GM21360 (cell line): ENCODE measurements around the gene GLT1D1.
"Not testable (repeated sequence)": the region's sequence is repeated elsewhere in the genome, so short reads cannot be mapped to it uniquely, and the experiment has no call there.

Experiments
- ATAC-seq: cut with Tn5 transposase; IDR thresholded peaks from one replicate; pipeline ENCODE4 v1.9.1; 2021; ENCODE audit warnings: mild to moderate bottlenecking, moderate library complexity; ENCODE audit not compliant: unreplicated experiment

The GLT1D1 gene

DNA sequence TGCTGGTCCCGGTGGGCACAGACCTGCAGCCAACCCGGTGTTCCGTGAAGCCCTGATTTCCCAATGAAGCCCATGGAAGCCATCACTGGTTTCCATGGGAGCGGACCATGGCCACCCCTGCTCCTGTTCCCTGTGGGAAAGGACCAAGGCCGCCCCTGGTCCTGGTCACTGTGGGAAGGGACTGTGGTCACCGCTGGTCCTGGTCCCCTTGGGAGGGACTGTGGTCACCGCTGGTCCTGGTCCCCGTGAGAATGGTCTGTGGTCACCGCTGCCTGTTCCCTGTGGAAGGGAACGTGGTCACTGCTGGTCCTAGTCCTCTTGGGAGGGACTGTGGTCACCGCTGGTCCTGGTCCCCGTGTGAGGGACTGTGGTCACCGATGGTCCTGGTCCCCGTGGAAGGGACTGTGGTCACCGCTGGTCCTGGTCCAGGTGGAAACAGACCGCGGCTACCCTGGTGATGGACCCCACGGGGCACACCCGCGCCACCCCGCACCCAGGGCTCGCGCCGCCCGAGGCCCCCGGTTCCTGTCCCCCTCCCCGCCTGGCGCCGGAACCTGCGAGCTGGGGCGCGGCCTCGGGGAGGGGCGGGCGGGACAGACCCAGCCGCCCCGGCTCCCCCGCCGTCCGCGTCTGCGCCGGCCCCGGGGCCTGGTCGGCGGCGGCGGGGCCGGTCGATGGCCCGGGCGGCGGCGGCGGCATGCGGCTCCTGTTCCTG, at the start of gene GLT1D1:
TSS of gene GLT1D1 (plus strand) at position 594 of the 715 bp plus-strand sequence. CDS start at position 698, 104 bp downstream.
- ATAC-seq: peak; percentile 27

DNA sequence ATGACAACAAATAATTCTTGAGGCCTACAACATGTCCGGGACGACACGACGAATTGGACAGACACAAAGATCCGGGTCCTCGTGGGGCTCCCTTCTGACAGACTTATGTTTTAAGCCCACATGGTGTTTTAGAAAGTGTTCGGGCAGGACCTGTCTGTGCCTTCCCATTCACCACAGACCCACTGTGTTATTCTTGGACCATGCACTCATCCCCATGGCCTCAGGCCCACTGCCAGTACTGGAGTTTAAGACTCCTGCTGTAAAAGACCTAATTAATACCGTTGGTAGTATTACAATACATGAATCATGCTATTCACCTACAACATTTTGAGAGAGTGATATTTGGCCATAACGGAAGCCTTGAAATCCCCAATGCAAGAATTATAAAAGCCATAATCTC, 49.5 kb upstream of the GLT1D1 start:
- ATAC-seq: no peak

DNA sequence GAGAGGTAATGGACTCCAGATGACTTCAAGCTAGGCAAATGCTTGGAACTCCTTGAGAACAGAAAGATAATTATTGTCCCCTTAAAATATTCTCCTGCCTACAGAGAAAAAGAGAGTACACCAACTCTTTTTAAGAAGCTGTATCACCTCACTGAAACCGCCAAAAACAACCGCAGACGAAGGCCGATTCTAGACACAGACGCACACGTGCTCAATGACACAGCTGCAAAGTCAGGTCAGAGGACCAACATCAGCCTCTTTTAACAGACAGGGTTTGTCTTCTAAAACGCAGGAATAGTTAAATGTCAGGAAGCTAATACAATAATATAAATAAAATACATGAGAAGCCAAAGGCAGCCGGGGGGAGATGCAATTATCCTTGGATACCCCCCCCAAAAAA, 48.5 kb upstream of the GLT1D1 start:
- ATAC-seq: no peak

DNA sequence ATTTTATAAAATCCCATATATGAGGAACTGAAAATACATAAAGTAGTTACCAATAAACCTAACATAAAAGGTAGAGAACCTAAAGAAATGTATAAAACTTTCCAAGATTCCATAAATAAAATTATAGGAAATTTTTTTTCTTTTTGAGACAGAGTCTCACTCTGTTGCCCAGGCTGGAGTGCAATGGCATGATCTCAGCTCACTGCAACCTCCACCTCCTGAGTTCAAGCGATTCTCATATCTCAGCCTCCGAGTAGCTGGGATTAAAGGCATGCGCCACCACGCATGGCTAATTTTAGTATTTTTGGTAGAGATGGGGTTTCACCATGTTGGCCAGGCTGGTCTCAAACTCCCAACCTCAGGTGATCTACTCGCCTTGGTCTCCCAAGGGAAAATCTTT, 47.9 kb upstream of the GLT1D1 start:
- not testable (repeated sequence) for ATAC-seq

DNA sequence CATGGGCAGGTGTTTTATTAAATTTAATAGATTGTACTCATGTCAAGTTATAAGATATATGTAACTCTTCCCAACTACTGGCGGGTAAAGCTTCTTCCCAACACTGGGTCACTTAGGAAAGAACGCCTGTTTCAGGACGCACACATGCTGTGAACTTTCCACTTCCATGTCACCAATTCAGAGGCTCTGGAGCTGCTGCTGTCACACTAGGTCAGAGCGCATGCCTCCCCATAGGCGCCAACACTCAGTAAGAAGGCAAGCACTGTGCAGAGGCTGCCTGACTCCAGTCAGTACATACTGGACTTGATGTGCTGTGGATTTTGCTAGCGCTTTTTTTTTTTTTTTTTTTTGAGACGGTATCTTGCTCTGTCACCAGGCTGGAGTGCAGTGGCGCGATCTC, 46.7 kb upstream of the GLT1D1 start:
- ATAC-seq: no peak

DNA sequence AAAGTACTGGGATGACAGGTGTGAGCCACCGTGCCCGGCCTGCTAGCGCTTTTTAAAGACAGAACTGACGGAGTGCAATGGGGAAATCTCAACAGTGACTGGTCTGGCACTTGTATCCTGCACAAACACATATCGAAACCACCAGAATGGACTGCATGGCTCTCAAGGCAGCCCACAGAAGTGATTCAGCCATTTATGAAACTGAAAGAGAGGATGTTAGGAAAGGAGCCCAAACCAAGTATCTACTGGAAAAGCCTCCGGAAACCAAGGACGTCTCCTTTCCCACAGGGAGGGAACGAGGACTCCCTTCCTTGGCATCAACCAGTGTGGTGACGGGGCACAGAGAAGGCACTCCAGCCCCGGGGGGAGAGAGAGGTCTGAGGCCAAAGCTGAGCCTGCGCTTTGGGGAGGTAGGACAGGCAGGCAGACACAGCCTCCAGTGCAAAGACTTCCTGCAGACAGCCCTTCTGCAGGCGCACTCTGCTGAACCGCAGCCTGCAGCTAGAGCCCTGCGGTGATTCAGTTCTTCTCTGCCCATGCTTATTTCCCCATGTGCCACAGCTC, 46.0 kb upstream of the GLT1D1 start:
- no peak for ATAC-seq

DNA sequence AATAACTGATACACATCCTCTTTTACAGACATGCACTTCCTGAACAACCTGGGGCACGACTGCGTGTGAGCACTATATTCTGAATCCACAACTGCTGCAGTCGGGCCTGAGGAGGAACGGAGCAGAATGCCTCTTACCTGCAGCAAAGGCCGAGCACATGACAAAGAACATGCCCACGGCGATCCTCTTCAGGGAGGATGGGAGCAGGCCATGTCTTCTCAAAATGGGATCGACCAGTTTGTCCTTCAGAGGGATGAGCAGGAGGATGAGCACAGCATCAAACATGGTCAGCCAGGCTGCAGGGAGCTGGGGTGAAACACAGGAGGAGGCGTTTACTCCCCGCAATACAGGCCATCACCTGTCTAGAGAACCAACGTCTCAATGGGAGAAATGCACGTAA, 44.6 kb upstream of the GLT1D1 start:
- ATAC-seq: no peak

DNA sequence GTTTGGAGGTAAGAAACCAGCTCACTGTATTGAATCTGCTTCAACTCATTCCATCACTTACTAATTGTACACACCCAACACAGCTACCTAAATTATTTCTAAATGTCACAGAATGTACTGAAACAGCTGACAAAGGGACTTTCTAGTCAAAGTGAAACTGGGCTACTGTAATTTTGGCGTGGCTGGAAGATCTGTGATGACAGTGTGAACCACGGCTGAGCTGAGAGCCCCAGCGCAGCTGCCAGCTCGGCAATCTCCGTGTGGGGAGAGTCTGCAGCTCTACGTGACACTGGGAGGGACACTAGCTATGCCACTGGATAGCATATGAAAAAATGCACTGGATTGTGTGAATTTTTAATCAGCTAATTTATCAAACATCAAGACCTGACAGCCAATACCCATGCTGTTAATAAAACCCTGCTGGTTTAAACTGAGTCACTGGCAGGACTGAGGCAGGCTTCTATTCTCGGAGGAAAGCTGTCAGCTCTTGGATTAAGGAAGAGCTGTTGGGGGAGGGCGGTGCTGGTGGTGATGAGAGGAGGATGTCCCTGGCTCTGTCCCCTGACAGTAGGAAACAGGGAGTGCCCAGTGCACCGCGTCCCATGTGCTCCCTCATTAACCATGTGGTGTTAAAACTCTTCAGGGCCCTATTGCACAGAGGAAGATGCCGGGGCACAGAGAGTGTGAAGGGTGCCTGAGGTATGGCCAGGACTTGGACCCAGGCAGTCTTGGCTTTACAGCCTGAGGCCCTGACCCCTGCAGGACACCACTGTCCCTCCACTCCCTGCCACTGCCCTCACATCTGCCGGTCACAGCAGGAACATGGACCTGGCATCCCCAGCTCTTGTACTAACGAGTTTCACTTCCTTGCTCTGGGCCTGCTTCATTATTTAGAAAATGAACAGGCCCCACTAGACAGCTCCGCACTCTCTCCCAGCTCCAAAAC, 42.8 kb upstream of the GLT1D1 start:
- ATAC-seq: peak; percentile 66

DNA sequence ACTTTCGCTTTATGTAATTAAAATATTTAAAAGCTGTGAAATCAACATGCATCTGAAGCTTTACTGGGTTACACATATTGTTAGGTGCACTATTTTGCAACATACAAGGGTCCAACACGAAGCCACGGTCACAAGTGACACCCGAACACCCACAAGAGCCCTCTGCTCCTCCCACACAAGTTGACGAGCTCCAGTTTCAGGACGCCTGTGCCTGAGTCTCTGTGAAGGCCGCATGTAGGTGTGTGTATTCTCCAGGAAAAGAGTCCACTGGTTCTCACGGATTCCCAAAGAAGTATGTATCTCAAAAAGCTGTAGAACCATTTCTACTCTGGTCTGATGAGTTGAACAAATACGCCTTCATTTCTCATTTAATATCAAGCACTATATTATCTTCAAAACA, 41.5 kb upstream of the GLT1D1 start:
- peak; percentile 34 for ATAC-seq

DNA sequence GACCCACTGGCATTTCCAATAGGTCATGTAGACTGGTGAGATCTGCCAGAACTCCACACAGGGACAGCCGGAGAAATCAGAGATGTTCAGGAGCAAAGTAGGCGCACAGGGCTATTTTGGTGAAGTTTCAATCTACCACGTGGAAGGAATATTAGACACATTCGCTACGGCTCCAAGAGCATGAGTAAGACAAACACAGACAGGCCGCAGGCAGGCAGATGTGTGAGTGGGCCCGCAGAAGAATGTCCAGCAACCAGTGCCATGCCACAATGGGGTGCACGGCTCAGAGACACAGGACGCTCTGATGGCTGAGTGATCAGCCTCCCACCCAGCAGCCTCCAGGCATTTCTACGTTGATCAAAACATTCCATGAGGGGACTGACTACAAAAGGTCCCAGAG, 39.9 kb upstream of the GLT1D1 start:
- no peak for ATAC-seq

DNA sequence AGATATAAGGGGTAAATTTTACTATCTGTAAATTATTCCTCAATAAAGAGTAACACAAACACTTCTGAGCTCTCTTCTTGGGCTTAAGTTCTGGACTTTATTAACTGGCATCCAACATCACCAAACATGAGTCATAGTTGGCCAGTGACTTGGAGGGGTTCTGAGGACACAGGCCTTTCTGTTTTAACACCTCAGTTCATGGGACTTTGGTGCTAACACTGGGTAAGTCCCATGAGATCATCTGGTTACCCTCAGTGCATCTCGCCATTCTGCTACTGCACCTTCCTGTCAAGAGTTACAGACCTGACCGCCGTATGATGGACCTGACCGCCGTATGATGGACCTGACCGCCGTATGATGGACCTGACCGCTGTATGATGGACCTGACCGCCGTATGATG, 39.4 kb upstream of the GLT1D1 start:
- no peak for ATAC-seq

DNA sequence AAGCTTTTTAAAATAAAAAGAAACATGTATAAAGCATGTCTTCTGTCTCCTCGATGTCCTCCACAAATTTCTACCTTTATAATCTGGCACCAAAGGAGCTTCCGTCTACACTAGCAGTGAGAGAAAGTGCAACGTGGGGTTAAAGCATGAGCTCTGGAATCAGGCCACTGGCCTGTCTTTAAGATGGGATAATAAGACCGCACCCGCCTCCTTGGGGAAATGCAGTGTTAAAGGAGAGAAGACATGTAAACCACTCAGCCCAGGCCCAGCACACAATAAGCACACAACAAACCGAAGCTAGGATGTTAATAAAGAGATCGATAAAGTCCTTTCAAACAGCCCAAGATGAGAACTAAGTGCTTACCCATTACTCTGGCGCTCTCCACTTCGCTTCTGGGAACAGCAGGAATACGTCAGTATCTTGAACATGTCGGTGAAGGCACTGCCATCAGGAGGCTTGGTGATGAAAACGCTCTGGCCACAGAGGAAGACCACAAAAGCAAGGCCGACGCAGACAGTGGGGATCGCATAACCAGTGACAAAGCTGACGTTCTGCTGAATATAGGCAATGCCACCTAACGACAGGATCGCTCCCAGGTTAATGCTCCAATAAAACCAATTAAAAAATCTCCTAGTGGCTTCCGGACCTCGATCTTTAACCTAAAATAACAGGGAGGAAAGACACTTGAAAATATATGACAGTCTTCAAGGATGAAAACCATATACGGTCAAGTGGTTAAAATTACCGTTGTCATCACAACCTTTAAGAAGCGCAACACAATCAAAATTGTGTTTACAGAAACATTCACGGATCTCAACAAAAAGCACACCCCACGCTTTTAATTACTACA, 38.6 kb upstream of the GLT1D1 start:
- no peak for ATAC-seq

DNA sequence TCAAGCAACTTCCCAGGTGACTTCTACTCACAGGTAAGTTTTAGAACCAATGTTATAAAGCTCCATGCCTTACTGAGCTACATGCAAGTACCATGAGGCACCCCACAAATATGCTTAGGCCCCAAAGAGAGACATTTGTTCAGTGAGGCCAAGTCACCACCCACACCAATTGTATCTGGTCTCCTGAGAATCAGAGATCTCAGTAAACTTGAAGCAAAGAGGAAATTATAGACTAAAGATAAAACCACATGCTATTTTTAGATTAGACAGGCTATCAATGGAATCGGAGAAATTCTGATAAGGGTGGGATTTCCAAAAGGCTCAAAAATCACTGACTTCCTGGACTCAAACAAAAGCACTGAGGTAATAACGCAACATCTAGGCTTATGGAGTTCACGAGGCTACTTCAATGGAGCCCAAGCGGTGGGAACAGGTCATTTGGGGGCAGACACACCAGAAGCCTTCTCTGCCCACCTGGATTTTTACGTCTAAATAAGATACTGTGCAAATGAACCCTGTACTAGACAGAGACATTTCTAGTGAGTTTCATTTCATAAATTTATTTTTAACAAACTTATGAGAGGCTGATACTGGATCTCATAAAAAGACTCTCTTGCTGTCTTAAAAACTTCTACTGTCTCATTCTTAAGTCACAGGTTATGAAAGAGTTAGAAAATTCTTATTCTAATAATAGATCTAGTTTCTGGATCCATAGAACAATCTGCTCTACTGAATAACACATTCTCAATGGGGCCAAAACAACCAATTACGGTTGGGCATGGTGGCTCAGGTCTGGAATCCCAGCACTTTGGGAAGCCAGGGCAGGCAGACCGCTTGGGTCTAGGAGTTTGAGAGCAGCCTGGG, 37.3 kb upstream of the GLT1D1 start:
- no peak for ATAC-seq

DNA sequence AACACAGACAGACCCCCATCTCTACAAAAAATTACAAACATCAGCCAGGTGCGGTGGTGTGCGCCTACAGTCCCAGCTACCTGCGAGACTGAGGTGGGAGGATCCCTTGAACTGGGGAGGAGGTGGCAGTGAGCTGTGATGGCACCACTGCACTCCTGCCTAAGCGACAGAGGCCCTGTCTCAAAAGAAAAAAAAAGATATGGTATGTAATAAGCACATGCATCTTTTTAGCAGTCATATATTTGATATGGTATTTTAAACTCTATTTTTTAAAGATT, 36.7 kb upstream of the GLT1D1 start:
- ATAC-seq: no peak

DNA sequence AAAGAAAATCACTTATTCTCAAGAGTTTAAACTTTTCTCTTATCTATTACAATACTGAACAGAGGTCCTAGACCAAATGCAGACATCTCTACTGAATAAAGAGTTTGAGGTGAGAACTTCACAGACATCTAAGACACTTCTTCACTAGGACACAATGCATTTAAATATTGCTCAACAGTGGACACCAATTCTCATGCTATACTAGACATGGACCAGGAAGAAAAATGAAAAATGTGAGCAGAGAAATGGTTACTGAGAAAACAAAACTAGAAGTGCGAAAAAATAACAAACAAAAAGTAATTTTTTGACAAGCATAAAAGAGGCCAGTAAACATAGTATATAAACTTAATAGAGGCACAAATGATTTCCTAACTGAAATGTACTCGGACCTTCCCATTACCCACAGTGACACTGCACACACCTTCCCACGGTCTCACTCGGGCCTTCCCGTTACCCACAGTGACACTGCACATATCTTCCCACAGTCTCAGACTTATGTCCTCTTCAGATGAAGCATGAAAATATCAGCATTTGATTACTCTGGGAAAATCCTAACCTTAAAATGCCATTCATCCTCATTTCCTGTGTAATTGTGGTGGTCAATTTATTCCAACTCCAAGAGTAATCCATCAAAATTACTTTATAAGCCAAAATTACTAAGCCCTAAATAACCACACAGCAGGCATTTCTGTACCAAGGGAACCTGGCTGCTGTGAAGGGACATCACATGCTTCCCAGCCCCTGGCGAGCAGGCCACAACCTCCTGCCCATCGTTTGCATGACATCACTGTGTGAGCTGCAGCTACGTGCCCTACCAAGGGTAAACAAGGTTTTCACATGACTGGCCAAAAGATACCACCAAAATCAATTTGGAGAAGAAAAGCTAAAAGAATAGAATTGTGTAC, 35.9 kb upstream of the GLT1D1 start:
- peak; percentile 40 for ATAC-seq

DNA sequence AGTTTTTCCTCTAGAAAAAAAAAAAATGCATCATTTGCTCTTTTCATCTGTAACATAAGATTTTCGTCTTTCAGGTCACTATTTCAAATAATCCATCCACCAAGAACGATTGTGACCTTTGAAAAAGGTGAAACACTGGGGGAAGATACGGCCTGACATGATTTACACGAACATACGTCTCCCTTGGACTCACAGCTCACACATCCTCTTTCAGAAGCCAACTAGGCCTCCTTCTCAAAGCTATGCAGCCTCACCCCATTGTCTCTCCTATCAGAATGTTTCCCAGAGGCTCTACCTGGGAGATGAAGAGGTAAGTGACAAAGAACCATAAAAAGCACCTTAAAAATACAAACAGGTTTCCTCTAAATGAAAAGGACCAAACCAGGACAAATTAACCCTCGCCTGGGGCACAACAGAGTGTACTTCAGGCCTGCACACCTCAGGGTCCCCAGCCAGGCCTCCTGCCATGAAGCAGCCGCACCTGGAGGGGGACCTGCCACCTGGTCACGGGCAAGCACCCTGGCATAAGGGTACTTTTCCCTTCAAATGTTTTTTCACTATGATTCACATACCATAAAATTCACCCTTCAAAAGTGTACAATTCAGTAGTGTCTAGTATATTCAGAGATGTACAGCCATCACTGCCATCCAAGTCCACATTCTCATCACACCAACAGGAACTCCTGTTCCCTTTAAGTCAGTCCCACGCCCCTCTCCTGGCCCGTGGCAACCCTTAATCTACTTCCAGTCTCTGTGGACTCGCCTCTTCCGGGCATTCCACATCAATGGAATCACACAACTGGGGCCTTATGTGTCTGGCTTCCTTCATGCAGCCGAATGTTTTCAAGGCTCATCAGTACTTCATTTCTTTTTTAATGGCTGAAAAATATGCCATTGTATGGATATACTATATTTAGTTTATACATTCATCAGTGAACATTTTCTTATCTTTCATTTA, 34.9 kb upstream of the GLT1D1 start:
- peak; percentile 36 for ATAC-seq

DNA sequence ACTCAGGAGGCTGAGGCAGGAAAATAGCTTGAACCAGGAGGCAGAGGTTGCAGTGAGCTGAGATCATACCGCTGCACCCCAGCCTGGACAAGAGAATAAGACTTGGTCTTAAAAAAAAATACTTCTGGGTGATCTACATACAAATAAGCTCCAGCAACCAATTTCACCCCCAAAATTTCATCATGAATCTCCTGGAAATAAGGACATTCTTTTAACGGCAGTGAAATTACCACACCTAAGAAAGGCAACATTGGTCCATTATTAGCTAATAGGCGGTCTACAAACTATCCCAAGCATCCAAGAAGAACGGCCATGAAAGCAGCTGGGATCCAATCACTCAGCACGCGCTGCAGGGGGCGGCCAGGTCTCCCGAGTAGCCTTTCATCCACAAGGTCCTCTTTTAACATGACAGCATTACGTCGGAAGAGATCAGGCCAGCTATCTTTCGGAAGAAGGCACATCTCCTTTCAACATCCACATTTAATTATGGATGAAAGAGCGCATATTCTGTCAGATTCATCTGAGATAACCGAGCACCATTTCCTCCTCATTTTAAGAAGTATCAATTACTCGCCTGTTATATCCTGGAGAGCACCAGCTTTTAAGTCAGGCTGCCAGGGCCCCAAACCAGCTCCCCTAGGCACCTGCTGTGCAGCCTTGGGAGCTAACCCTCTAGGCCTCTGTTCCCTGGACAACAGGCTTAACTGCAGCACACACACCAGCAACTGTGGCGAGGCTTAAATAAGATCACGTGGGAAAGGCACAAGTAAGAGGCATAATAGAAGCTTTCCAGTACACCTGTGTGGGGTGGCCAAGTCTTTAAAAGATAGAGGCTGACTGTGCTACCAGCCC, 33.8 kb upstream of the GLT1D1 start:
- ATAC-seq: no peak
